Karpas-422 (cell line): ENCODE results near the gene PHC3. TPM values are rescaled to one million over a fixed set of nuclear protein-coding genes. Genes with fewer than 3 reads are reported as not detected.

Source experiments
- DNase-seq: peaks from one replicate; pipeline ENCODE4 v3.0.0-alpha.2; 2015
- H2AFZ ChIP-seq: fragments of 200-600 bp; sonication (generic); 2 replicates; pipeline ENCODE4 v1.6.1; 2014; ENCODE audit warnings: antibody characterized with exemption, low read length, mixed read lengths
- H3K27ac ChIP-seq: fragments of 200-600 bp; sonication (generic); 2 replicates; pipeline ENCODE4 v1.5.1; 2014; ENCODE audit warnings: mild to moderate bottlenecking, low read length, moderate library complexity
- H3K27me3 ChIP-seq: fragments of 200-600 bp; sonication (generic); 2 replicates; pipeline ENCODE4 v1.6.1; 2014; ENCODE audit warnings: low read length, mixed read lengths
- H3K36me3 ChIP-seq: fragments of 200-600 bp; sonication (generic); 2 replicates; pipeline ENCODE4 v1.6.1; 2014; ENCODE audit warnings: low read length, mixed read lengths; ENCODE audit not compliant: insufficient read depth
- H3K4me1 ChIP-seq: fragments of 200-600 bp; sonication (generic); 2 replicates; pipeline ENCODE4 v1.6.1; 2014; ENCODE audit warnings: mild to moderate bottlenecking, low read length, mixed read lengths
- H3K4me2 ChIP-seq: fragments of 200-600 bp; sonication (generic); 2 replicates; pipeline ENCODE4 v1.6.1; 2014; ENCODE audit warnings: low read length, low read depth, mild to moderate bottlenecking; ENCODE audit not compliant: poor library complexity, severe bottlenecking
- H3K4me3 ChIP-seq: fragments of 200-600 bp; sonication (generic); 2 replicates; pipeline ENCODE4 v1.5.1; 2014; ENCODE audit warnings: mild to moderate bottlenecking, antibody characterized with exemption, low read length, mixed read lengths
- H3K79me2 ChIP-seq: fragments of 200-600 bp; sonication (generic); 2 replicates; pipeline ENCODE4 v1.6.1; 2014; ENCODE audit warnings: mild to moderate bottlenecking, low read length, mixed read lengths
- H3K9ac ChIP-seq: fragments of 200-600 bp; sonication (generic); 2 replicates; pipeline ENCODE4 v1.6.0; 2014; ENCODE audit warnings: low read length
- H3K9me2 ChIP-seq: fragments of 200-600 bp; sonication (generic), shearing (Covaris generic); replicated peaks from 2 replicates; pipeline ENCODE4 v1.6.0; 2014; ENCODE audit warnings: mild to moderate bottlenecking, low read length, moderate library complexity; ENCODE audit not compliant: insufficient read depth
- H3K9me3 ChIP-seq: fragments of 300-700, 200-600 bp; sonication (generic); 2 replicates; pipeline ENCODE4 v1.6.1; 2014; ENCODE audit warnings: low read length, mixed read lengths
- H4K20me1 ChIP-seq: fragments of 200-600 bp; sonication (generic); 2 replicates; pipeline ENCODE4 v1.6.1; 2014; ENCODE audit warnings: mild to moderate bottlenecking, antibody characterized with exemption, low read length, low read depth; ENCODE audit not compliant: insufficient read depth
- total RNA-seq: library from RNA; depleted of rRNA; stranded (reverse); fragments of >200 nt; shearing (Covaris generic); gene quantifications from 2 replicates; pipeline ENCODE4 v1.2.3, GENCODE V29; 2014; ENCODE audit warnings: low replicate concordance

Gene PHC3
- total RNA-seq, 1 experiment from 2014 or later = 89.9 TPM

- peaks cover 37% of the 10 kb centered on the region for H3K4me1 ChIP-seq
- peaks cover 4% of the 10 kb centered on the region; the same call in 1 of the 2 replicates for H3K9me3 ChIP-seq
- peaks cover 30% of the 10 kb centered on the region for H3K36me3 ChIP-seq
- DNase-seq = no peak
- H3K27me3 ChIP-seq = no peaks in the 10 kb centered on the region
- H3K9me2 ChIP-seq = no peaks in the 10 kb centered on the region
- no peaks in the 10 kb centered on the region for H4K20me1 ChIP-seq
- H3K4me3 ChIP-seq = no peak overlapping the region
- peaks cover 11% of the 10 kb centered on the region; the same call in 1 of the 2 replicates for H3K79me2 ChIP-seq
- no peak overlapping the region for H3K9ac ChIP-seq
- peak overlapping the region; percentile 76 for H3K27ac ChIP-seq
- no peak overlapping the region for H2AFZ ChIP-seq
- no peak overlapping the region for H3K4me2 ChIP-seq
Observed at GRCh38 chr3:170077361-170077760, 104.2 kb downstream of the PHC3 start.

- peaks cover 4% of the 10 kb centered on the region; the same call in 1 of the 2 replicates for H3K9me3 ChIP-seq
- H3K4me3 ChIP-seq = no peak overlapping the region
- no peak overlapping the region for H2AFZ ChIP-seq
- no peak overlapping the region for H3K9ac ChIP-seq
- peaks cover 37% of the 10 kb centered on the region for H3K4me1 ChIP-seq
- H3K79me2 ChIP-seq = peaks cover 11% of the 10 kb centered on the region; the same call in 1 of the 2 replicates
- H3K4me2 ChIP-seq = no peak overlapping the region
- no peaks in the 10 kb centered on the region for H3K9me2 ChIP-seq
- DNase-seq = no peak
- H3K36me3 ChIP-seq = peaks cover 28% of the 10 kb centered on the region
- no peaks in the 10 kb centered on the region for H4K20me1 ChIP-seq
- peak overlapping the region; percentile 76 for H3K27ac ChIP-seq
- no peaks in the 10 kb centered on the region for H3K27me3 ChIP-seq
Observed at GRCh38 chr3:170076715-170077238, 104.8 kb downstream of the PHC3 start.

- Histone ChIP-seq H3K4me1 (peaks cover 37% of the 10 kb centered on the region), H3K4me2 (peak overlapping the region; percentile 48)
Observed at GRCh38 chr3:170075441-170076091, 106.0 kb downstream of the PHC3 start.

GRCh38 chr3:170064108-170064507 lies 117.4 kb downstream of the PHC3 start:
- H3K4me1 ChIP-seq = peaks cover 15% of the 10 kb centered on the region
- no peaks in the 10 kb centered on the region for H3K9me3 ChIP-seq
- no peak overlapping the region for H3K4me2 ChIP-seq
- H4K20me1 ChIP-seq = no peaks in the 10 kb centered on the region
- peaks cover 19% of the 10 kb centered on the region for H3K79me2 ChIP-seq
- DNase-seq = no peak
- no peak overlapping the region for H3K27ac ChIP-seq
- no peak overlapping the region for H3K9ac ChIP-seq
- peaks cover 3% of the 10 kb centered on the region; the same call in 1 of the 2 replicates for H3K36me3 ChIP-seq
- H3K4me3 ChIP-seq = no peak overlapping the region
- no peak overlapping the region for H2AFZ ChIP-seq
- no peaks in the 10 kb centered on the region for H3K27me3 ChIP-seq
- H3K9me2 ChIP-seq = no peaks in the 10 kb centered on the region

More at GRCh38 chr3:170075441-170076091, 106.0 kb downstream of the PHC3 start:
- Histone ChIP-seq H3K9me2 (no peaks in the 10 kb centered on the region), H2AFZ (no peak overlapping the region), H3K4me3 (no peak overlapping the region), H3K79me2 (peaks cover 16% of the 10 kb centered on the region; the same call in 1 of the 2 replicates), H4K20me1 (no peaks in the 10 kb centered on the region), H3K36me3 (peaks cover 26% of the 10 kb centered on the region), H3K27me3 (no peaks in the 10 kb centered on the region), H3K9me3 (peaks cover 4% of the 10 kb centered on the region; the same call in 1 of the 2 replicates), H3K9ac (peak overlapping the region; percentile 15), H3K27ac (peak overlapping the region; percentile 76)
- DNase-seq = no peak

GRCh38 chr3:170063691-170064090 lies 117.8 kb downstream of the PHC3 start:
- no peak overlapping the region for H3K9ac ChIP-seq
- no peak overlapping the region for H3K27ac ChIP-seq
- no peak for DNase-seq
- H3K36me3 ChIP-seq = peaks cover 3% of the 10 kb centered on the region; the same call in 1 of the 2 replicates
- no peaks in the 10 kb centered on the region for H4K20me1 ChIP-seq
- H3K9me2 ChIP-seq = no peaks in the 10 kb centered on the region
- H2AFZ ChIP-seq = no peak overlapping the region
- H3K4me3 ChIP-seq = no peak overlapping the region
- no peaks in the 10 kb centered on the region for H3K27me3 ChIP-seq
- H3K4me1 ChIP-seq = peaks cover 19% of the 10 kb centered on the region
- H3K4me2 ChIP-seq = no peak overlapping the region
- no peaks in the 10 kb centered on the region for H3K9me3 ChIP-seq
- peaks cover 20% of the 10 kb centered on the region for H3K79me2 ChIP-seq

- DNase-seq = no peak
- Histone ChIP-seq H2AFZ (no peak overlapping the region), H3K36me3 (peaks cover 3% of the 10 kb centered on the region; the same call in 1 of the 2 replicates), H4K20me1 (no peaks in the 10 kb centered on the region), H3K4me2 (no peak overlapping the region), H3K79me2 (peaks cover 26% of the 10 kb centered on the region), H3K9me2 (no peaks in the 10 kb centered on the region), H3K4me3 (no peak overlapping the region), H3K27me3 (no peaks in the 10 kb centered on the region), H3K9me3 (no peaks in the 10 kb centered on the region), H3K9ac (no peak overlapping the region), H3K27ac (no peak overlapping the region), H3K4me1 (peaks cover 28% of the 10 kb centered on the region)
Observed at GRCh38 chr3:170062769-170063168, 118.8 kb downstream of the PHC3 start.

- Histone ChIP-seq H3K4me2 (no peak overlapping the region), H3K79me2 (peaks cover 30% of the 10 kb centered on the region), H3K9me3 (no peaks in the 10 kb centered on the region), H3K4me3 (no peak overlapping the region), H3K36me3 (peaks cover 3% of the 10 kb centered on the region; the same call in 1 of the 2 replicates), H3K9ac (no peak overlapping the region), H2AFZ (no peak overlapping the region), H4K20me1 (no peaks in the 10 kb centered on the region), H3K4me1 (peaks cover 30% of the 10 kb centered on the region), H3K27ac (no peak overlapping the region), H3K9me2 (no peaks in the 10 kb centered on the region), H3K27me3 (no peaks in the 10 kb centered on the region)
- DNase-seq = no peak
Observed at GRCh38 chr3:170062068-170062467, 119.5 kb downstream of the PHC3 start.

GRCh38 chr3:170059447-170059846 lies 122.1 kb downstream of the PHC3 start:
- peaks cover 56% of the 10 kb centered on the region for H3K4me1 ChIP-seq
- no peaks in the 10 kb centered on the region for H3K27me3 ChIP-seq
- no peak for DNase-seq
- no peak overlapping the region for H3K9ac ChIP-seq
- peaks cover 3% of the 10 kb centered on the region; the same call in 1 of the 2 replicates for H3K36me3 ChIP-seq
- no peaks in the 10 kb centered on the region for H3K9me2 ChIP-seq
- H4K20me1 ChIP-seq = no peaks in the 10 kb centered on the region
- H3K9me3 ChIP-seq = no peaks in the 10 kb centered on the region
- no peak overlapping the region for H2AFZ ChIP-seq
- peak overlapping the region; percentile 80 for H3K4me2 ChIP-seq
- peak overlapping the region; percentile 97 for H3K27ac ChIP-seq
- H3K79me2 ChIP-seq = peaks cover 30% of the 10 kb centered on the region
- no peak overlapping the region for H3K4me3 ChIP-seq
